GM18511 (cell line): ENCODE measurements around the gene GPC6.

Experiments
- ATAC-seq: cut with Tn5 transposase; IDR thresholded peaks from one replicate; pipeline ENCODE4 v1.9.1; 2021; ENCODE audit warnings: mild to moderate bottlenecking, moderate library complexity; ENCODE audit not compliant: unreplicated experiment

Gene GPC6

GRCh38 chr13:93368718-93369117, 142.1 kb downstream of the GPC6 start:
- no peak for ATAC-seq

DNA sequence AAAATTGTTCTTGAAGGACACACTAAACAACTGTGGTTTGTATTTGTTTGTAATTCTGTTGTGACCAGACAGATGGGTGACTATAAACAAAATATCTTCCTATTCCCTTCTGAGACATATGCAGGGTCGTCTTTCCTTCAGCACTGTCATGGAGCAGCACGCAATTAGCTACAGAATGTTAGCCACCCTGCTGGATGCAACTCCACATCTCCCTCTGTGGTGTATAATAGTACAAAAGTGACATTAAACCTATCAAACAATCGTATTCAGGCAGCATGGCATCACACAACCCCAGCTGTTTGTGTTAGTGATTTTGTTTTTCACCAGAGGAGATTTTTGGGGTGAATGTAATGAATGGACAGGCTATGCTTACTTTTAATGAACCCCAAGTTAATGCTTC, 146.2 kb downstream of the GPC6 start:
- no peak for ATAC-seq

DNA sequence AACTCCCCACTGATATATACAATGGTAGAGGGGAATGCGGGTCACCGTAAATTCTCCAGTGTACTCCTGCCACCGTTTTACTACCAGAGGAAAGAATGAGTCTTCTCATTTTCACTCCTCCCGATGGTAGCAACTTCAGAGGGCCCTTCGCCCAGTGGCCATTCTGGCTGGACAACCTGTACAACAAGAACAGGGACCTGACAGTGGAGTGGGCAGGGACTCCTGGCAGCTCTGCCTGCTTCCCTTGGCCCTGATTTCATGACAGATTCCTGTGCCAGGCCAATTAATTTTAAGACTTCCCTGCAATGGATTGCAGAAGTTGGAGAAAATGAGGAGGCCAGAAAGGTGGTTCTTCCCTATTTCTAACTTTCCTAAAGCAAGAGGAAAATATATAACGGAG, 148.9 kb downstream of the GPC6 start:
- ATAC-seq: no peak

- ATAC-seq: no peak
Measured at GRCh38 chr13:93377196-93377595, 150.6 kb downstream of the GPC6 start.

- no peak for ATAC-seq
Measured at GRCh38 chr13:93378184-93378583, 151.6 kb downstream of the GPC6 start.

- no peak for ATAC-seq
Measured at GRCh38 chr13:93386116-93386515, 159.5 kb downstream of the GPC6 start.

DNA sequence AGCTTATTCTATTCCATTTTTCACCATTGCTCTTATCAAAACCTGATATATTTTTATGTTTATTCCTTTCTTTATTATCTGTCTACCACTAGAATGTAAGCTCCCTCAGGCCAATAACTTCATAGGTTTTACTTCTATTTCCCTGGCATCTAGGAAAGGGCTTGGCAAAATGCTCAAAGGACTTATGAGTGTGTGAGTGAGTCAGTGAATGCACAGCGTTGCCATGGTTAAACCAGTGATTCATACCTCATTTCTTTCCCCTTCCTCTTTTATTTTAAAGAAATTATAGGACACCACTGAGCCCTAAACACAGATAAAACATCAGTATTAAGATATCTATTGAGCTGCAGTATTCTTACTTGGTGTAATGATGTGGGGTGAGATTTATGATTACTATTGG, 162.1 kb downstream of the GPC6 start:
- ATAC-seq: no peak

GRCh38 chr13:93397619-93398018, 171.0 kb downstream of the GPC6 start:
- ATAC-seq: no peak

GRCh38 chr13:93398167-93399035, 171.8 kb downstream of the GPC6 start:
- no peak for ATAC-seq

GRCh38 chr13:93399212-93399611, 172.6 kb downstream of the GPC6 start:
- no peak for ATAC-seq

- no peak for ATAC-seq
Measured at GRCh38 chr13:93406136-93406535, 179.5 kb downstream of the GPC6 start.

DNA sequence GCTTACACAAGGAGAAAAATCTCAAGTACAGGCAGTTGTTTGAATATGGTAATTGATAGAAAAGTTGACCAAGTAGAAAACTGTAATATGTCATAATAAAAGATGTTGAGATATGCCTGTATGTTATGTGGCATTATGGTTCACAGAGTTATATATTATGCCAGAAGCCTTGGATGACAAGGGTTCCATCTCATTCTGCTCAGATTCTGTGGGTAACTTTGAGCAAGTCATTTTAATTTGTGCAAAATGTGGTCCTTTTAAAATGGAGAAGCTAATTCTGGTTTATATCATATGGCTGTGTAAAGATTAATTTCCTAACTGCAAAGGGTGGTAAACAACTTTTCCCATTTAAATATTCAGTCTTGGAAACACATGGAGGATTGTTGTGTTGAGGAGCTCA, 180.9 kb downstream of the GPC6 start:
- ATAC-seq: no peak

DNA sequence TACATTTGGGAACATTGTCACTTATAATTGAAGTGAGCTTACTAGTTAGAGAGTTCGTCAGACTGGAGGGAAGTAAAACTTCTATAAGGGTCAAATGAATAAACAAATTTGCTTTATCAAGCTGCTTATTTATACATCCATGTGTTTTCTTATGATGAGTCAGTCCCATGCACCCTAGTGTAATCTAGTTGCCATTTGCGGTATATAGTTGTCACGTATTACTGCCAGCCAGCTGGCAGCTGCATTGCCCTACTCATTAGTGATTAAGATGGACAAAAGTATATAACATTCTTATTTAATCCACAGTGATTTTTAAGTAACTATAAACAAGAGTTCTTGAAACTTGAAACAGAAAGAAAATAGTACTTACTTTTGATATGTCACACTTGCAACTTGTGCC, 182.4 kb downstream of the GPC6 start:
- no peak for ATAC-seq

- no peak for ATAC-seq
Measured at GRCh38 chr13:93409816-93410215, 183.2 kb downstream of the GPC6 start.

- ATAC-seq: no peak
Measured at GRCh38 chr13:93411186-93411680, 184.6 kb downstream of the GPC6 start.

DNA sequence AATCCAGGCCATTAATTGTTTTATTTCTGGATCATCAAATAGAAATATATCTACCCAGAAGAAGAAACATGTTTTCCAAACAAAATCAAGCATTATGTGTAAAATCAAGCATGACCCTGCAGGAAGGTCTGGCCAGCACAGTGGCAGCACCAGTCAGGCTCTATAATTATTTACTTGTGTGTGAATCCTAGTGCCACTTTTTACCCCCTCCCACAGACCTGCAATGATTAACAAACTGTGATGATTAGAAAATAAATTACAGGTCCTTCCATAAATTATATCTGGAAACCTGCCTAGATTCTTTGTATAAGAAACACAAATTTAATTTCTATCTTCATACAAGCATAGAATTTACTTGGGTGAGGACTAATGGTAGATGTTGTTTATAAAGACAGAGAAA, 186.1 kb downstream of the GPC6 start:
- no peak for ATAC-seq

GRCh38 chr13:93413972-93414717, 187.5 kb downstream of the GPC6 start:
- no peak for ATAC-seq

DNA sequence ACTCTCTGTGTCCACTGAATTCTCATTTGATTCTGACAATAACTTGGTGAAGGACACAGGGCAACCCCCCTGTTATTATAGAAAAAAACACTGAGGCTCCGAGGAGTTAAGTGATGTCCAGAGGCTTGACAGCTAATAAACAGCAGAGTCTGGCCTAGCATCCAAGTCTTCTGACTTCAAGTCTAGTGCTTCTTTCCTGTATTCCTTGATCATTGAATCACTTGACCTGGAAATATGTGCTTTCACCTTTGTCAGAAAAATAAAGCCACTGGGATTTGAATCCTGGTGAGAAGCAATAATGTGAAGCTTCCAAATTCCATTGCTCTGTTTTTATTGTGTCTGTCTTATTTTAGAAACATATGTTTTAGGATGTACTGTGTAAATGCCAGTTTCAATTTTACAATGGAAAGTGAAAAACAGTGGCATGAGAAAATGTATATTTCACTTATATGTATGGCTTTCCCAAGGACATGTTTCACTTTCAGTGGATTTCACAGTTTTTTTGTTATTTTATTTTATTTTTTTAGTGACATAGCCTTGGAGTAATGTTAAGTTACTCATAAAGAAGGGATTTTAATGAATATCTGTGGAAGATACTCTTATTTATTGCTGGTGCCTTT, 190.2 kb downstream of the GPC6 start:
- no peak for ATAC-seq

GRCh38 chr13:93418398-93418797, 191.8 kb downstream of the GPC6 start:
- ATAC-seq: no peak

- ATAC-seq: no peak
Measured at GRCh38 chr13:93420206-93420605, 193.6 kb downstream of the GPC6 start.

GRCh38 chr13:93420887-93421286, 194.3 kb downstream of the GPC6 start:
- no peak for ATAC-seq
